HL-60/S4 treated with retinoic acid at 250 ng/mL for 4 days and 3 days (cell line): ENCODE data around the gene TRIM33.
"Not testable (repeated sequence)": the region's sequence is repeated elsewhere in the genome, so short reads cannot be mapped to it uniquely, and the experiment has no call there.

ENCODE experiments used
- in situ Hi-C: fragments of 300-500 bp; cut with MboI; formaldehyde crosslinking; loops from 2 replicates; pipeline ENCODE4 v1.7.0; 2022; ENCODE audit warnings: low sequenced_read_pairs

Gene TRIM33

DNA sequence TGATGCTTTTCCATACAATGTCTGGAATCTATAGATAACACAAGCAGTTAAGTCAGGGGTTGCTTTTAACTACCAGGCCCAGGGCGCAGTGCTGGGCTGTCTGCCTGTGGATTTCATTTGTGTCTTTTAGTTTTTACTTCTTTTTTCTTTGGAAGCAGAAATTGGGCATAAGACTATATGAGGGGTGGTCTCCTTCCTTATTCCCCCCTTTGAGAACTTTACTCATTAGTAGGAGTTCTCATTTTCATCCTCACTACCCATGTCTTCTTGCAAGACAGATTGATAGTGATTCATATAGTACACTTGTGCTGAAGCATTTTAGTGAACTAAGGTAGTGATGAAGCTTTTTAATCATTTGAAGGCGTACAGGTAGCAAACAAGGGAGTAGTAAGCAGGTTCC lies 147.8 kb downstream of the TRIM33 start:
- in situ Hi-C loops = not testable (repeated sequence)

DNA sequence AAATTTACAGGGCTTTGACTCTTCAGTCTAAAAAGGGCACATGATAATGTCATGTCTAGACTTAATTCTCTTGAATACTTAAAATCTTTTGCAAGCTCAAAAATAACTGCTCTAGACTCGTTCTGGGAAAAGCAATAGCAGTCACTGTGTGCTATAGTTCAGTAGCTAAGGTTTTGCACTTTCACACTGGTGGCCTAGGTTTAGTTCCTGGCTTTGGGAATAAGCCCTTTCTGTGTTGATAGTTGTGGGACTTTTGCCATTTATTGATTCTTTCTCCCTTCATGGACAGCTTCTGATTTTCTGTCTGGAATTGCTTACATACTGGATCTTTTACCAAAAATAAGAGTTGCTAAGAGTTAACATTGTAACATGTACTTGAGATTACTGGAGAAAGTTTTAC lies 151.2 kb downstream of the TRIM33 start:
- in situ Hi-C loops = no loop called here

DNA sequence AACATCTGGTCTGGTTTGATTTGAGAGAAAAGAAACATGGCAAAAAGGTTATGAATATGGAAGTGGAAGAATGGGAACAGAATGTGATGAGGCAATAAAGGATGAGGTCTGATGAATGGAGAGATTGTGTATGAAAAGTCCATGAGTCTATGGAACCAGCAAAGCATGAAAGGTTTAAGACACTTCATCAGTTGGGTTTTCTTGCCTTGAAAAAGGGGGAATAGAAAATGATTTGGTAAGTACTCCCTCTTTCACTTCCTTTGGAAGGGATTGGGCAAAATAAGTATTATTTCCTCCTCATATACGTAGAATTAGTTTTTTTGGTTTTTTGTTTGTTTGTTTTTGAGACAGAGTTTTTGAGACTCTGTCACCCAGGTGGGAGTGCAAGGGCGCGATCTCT lies 155.8 kb downstream of the TRIM33 start:
- in situ Hi-C loops = no loop called here

DNA sequence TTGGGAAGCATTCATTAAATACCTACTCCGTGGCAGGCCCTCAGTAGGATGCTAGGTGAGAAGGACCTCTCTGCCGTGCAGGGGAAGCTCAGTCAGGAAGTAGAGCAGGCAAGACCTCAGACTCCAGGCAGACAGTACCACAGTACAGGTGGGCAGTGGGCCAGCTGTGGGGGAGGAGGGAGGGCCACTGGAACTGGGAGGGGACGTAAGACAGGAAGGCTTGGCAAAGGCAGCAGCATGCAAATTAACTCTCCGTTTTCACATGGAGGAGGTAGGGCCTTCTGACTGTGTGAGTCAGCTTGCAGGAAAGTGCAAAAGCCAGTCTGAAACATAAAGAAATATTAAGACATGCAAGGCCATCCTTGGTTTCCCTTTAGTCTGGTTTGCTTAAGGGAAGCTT lies 157.7 kb downstream of the TRIM33 start:
- in situ Hi-C loops = no loop called here

DNA sequence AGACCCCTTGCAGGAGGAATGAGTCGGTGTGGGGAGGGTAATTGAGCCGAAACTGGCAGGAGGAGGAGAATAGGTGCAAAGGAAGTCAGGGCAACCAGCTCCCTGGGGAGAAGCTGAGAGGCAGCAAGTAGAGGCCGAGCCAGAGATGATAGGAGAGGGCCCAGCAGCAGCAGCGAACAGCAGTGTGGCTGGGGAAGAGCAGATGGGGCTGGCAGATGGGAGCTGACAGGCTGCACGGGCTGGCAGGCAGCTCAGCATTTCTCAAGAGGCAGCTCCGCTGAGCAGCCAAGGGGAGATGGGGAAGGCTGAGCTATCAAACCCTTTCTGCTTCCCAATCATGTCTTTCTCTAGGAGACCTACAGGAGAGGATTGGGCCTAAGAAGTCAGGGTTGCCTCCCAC lies 158.2 kb downstream of the TRIM33 start:
- in situ Hi-C loops = no loop called here

DNA sequence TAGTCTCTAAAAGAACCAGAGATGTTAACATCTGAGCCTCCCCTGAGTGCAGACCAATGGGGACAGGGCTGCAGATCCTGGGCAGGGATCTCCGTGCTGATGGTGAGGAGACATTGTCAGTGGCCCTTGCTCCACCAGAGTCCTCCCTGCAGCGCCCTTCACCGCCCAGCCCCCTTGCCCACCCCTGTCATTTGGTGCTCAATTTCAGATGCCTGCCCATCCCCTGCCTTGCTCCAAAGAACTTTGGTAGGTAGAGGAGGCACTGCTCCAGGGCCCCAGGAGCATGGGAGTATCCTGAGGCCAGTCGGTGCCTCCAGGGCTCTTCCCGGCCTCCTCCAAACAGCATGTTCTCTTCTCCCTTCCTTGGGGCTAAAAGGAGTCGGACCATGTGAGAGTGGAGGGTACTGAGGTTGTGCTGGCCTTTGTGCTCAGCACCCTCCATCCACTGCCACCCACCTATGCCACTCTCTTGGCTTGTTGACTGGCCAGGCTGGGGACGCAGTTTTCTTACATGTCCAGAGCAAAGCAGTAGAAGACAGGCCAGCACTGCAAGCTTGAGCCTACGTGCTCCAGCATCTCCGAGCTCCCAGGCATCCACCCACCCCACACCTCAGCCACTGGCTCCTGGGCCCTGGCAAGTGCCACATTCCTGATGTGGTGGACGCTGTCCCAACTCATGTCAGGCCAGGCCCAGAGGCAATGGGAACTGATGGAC lies 160.1 kb downstream of the TRIM33 start:
- in situ Hi-C loops = no loop called here

DNA sequence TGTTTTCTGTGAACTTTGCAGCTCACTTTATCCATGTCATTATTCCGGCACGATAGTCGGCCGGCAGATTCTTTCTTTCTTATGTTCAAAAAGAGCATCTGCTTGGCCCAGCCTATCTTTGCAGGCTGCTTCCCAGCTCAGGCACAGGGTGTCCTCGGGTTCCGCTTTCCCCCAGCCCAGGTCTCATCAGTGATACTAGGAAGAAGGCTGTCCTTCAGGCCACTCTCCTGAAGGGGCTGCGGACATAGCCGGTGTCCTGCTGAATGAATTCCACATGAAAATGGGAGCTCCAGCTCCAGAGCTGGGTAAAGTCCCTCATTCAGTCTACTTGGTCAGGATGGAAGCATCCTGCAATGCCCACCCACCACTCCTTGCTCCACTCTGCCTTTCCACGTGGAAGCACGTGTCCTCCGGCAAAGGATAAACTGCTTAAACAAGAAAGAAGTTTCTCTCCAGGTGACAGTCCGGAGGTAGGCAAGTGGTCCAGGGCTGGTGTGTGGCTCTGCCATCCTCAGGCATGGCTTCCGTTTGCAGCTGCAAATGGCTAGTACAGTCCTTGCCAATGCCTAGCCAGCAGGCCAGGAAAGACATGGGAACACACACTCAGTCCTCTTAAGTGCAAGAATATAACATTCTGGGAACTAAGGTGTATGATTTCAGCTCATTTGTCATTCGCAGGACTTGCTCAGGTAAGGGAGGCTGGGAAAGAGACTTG lies 161.0 kb downstream of the TRIM33 start:
- in situ Hi-C loops = no loop called here

DNA sequence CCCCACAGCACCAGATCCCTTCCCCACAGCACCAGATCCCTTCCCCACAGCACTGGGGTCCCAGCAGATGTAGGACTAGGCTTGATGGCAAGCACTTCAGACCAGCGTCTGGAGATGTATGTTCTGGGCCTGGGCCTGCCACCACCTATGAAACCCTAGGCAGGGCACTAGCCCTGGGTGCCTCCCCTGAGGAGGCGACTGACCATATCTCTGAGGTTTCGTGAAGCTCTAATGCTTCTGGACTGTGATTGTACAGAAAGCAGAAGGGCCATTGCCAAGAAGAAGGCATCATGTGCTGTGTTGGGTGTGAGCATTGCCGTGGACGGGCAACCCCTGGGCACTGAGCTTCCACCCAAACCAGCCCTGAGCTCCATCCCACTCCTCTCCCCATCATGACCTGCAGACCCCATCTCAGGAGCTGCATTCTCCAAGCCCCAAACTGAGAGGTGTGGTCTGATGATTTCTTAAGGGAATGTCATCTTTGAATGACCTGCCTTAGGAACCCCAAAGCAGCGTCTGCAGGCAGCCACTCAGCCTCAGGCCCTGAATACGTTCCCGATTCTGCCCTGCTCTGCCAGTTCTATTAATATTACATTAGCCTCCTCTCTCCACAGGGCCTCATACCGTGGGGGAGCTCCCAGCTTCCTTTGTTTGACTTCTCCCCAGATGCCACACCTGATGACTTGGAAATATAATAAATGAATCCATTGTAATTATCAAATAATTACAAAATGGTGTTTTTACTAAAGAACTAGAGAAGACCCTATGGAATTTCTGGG lies 163.4 kb downstream of the TRIM33 start:
- in situ Hi-C loops = no loop called here

DNA sequence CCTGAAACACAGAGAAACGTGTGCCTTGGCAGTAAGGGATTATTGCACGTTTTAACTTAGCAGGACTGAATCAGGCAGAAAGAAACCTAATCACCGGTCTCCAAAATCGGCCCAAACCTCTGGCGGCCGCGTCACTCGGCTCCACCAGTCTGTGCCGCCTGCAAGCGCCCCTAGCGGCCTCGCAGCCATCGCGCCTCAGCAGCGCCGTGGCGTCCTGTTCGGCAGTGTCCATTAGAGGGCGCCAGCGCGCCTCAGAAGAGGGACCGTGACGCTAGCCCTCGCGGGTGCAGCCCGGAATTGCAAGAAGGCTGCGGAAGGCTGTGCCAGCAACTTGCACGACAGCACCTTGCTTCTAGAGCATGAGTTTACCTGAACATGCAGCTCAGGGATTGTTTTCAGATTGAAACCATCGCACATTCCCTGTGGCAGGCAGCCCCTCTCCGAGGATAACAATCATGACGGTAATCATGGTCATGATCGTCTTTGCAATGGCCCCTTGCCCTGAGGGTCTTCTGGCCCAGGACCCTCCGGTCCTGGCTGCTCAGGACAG lies 164.4 kb downstream of the TRIM33 start:
- in situ Hi-C loops = no loop called here

DNA sequence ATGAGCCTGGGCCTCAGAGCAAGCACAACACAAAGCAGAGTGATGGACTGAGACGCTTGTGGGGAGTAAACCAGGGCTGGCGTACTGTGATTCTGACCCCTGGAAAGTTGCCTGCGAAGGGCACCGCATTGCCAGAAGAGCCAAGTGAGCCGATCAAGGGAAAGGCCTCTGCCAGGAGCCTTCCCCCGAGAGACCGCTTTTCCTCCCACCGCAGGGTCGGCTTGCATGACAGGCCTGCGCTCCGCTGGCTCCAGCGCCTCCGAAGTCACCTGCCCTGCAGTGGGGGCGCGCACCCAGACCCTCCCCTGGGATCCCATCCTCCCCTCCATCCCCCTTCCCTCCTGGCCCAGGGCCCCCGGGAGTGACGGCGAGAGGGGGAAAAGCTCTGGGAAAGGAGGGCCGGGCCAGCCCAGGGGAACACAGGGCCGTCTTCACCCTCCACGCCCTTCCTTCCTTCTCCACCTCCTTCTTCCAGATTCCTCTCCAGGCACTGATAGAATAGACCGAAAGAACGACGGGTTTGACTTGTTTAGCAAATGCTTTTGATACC lies 165.0 kb downstream of the TRIM33 start:
- in situ Hi-C loops = no loop called here

DNA sequence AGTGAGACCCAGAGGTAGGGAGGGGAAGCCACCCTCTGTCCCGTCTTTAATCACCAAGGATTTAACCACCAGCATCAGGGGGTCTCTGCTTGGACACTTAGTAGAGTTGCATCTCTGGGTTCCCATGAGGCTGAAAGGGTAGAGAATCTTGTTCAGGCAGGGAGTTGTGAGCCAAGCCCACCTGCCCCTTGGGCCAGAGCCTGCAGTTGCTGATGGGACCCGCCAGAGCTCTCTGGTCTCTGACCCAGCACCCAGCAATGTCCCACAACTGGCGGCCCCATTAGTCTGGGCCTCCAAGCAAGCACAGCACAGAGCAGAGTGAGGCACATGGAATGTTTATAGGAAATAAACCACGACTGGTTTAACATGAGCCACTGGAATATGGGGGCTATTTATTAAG lies 166.3 kb downstream of the TRIM33 start:
- in situ Hi-C loops = no loop called here
